Measurements from ENCODE around the gene GPBP1L1. TPM values are rescaled to one million over a fixed set of nuclear protein-coding genes. Genes with fewer than 3 reads are reported as not detected.

GPBP1L1 gene
- total RNA-seq, 1 donor from 2014 or later, result 74.9 TPM

- no peak for TF ChIP-seq CTCF (conservative IDR thresholded peaks at IDR 0.05)
- DNase-seq (ENCODE audit: low read depth, low spot score), result no peak
- H3K4me3 Mint-ChIP-seq, result no peak overlapping the region
- no peaks in the 10 kb centered on the region for H3K27me3 Mint-ChIP-seq (ENCODE audit: low read depth)
- peaks cover 18% of the 10 kb centered on the region for H3K4me1 Mint-ChIP-seq
- no peaks in the 10 kb centered on the region for H3K9me3 Mint-ChIP-seq
- H3K36me3 Mint-ChIP-seq (ENCODE audit: low read depth), result peaks cover 16% of the 10 kb centered on the region
- no peak overlapping the region for H3K27ac Mint-ChIP-seq (ENCODE audit: unreplicated experiment)
These were observed 91.9 kb downstream of the GPBP1L1 start for GRCh38 chr1:45594412-45594811.

- Mint-ChIP-seq H3K27ac (ENCODE audit: unreplicated experiment) (no peak overlapping the region), H3K27me3 (ENCODE audit: low read depth) (peaks cover under 1% of the 10 kb centered on the region), H3K4me1 (peaks cover 31% of the 10 kb centered on the region), H3K9me3 (no peaks in the 10 kb centered on the region), H3K4me3 (no peak overlapping the region), H3K36me3 (ENCODE audit: low read depth) (peaks cover 4% of the 10 kb centered on the region)
- no peak for TF ChIP-seq CTCF (conservative IDR thresholded peaks at IDR 0.05)
- no peak for DNase-seq (ENCODE audit: low read depth, low spot score)
These were observed 96.5 kb downstream of the GPBP1L1 start for GRCh38 chr1:45589861-45590260.

GRCh38 chr1:45586769-45587168 is 99.6 kb downstream of the GPBP1L1 start:
- H3K4me1 Mint-ChIP-seq, result peaks cover 38% of the 10 kb centered on the region
- TF ChIP-seq CTCF (conservative IDR thresholded peaks at IDR 0.05), result no peak
- no peak for DNase-seq (ENCODE audit: low read depth, low spot score)
- H3K27me3 Mint-ChIP-seq (ENCODE audit: low read depth), result peaks cover 13% of the 10 kb centered on the region
- peaks cover 10% of the 10 kb centered on the region for H3K36me3 Mint-ChIP-seq (ENCODE audit: low read depth)
- peak overlapping the region; percentile 97 for H3K4me3 Mint-ChIP-seq
- H3K9me3 Mint-ChIP-seq, result no peaks in the 10 kb centered on the region
- no peak overlapping the region for H3K27ac Mint-ChIP-seq (ENCODE audit: unreplicated experiment)

GRCh38 chr1:45585496-45586075 is 100.7 kb downstream of the GPBP1L1 start:
- Mint-ChIP-seq H3K9me3 (no peaks in the 10 kb centered on the region), H3K27ac (ENCODE audit: unreplicated experiment) (peak overlapping the region; percentile 100), H3K27me3 (ENCODE audit: low read depth) (peaks cover 13% of the 10 kb centered on the region), H3K36me3 (ENCODE audit: low read depth) (peaks cover 6% of the 10 kb centered on the region), H3K4me3 (peak overlapping the region; percentile 97), H3K4me1 (peaks cover 35% of the 10 kb centered on the region)
- DNase-seq (ENCODE audit: low read depth, low spot score), result no peak
- TF ChIP-seq CTCF (conservative IDR thresholded peaks at IDR 0.05), result no peak

GRCh38 chr1:45585110-45585426 is 101.3 kb downstream of the GPBP1L1 start:
- no peak for DNase-seq (ENCODE audit: low read depth, low spot score)
- TF ChIP-seq CTCF (conservative IDR thresholded peaks at IDR 0.05), result peak; percentile 17
- peaks cover 35% of the 10 kb centered on the region for H3K4me1 Mint-ChIP-seq
- H3K27me3 Mint-ChIP-seq (ENCODE audit: low read depth), result peaks cover 13% of the 10 kb centered on the region
- peak overlapping the region; percentile 97 for H3K4me3 Mint-ChIP-seq
- no peaks in the 10 kb centered on the region for H3K9me3 Mint-ChIP-seq
- peaks cover 6% of the 10 kb centered on the region for H3K36me3 Mint-ChIP-seq (ENCODE audit: low read depth)
- peak overlapping the region; percentile 100 for H3K27ac Mint-ChIP-seq (ENCODE audit: unreplicated experiment)

Measured in neural crest cell (in vitro differentiated cells).